GM18867 (cell line): ENCODE results near the gene SMIM11.
A peak's percentile ranks its signal among the peaks of the same experiment; 100 is the strongest.
"Not testable (repeated sequence)": the region's sequence is repeated elsewhere in the genome, so short reads cannot be mapped to it uniquely, and the experiment has no call there.

Experiments
- ATAC-seq: cut with Tn5 transposase; IDR thresholded peaks from one replicate; pipeline ENCODE4 v1.9.1; 2021; ENCODE audit warnings: mild to moderate bottlenecking, moderate library complexity; ENCODE audit not compliant: unreplicated experiment

The SMIM11 gene

GRCh38 chr21:34354836-34355235 lies 20.5 kb upstream of the SMIM11 start:
- no peak for ATAC-seq

- no peak for ATAC-seq
Observed at GRCh38 chr21:34355570-34355969, 19.7 kb upstream of the SMIM11 start.

- ATAC-seq, result no peak
Observed at GRCh38 chr21:34357889-34358288, 17.4 kb upstream of the SMIM11 start.

- ATAC-seq, result no peak
Observed at GRCh38 chr21:34358866-34359265, 16.4 kb upstream of the SMIM11 start.

GRCh38 chr21:34360488-34361241 lies 14.6 kb upstream of the SMIM11 start:
- ATAC-seq, result no peak

- ATAC-seq, result no peak
Observed at GRCh38 chr21:34362136-34362444, 13.2 kb upstream of the SMIM11 start.

GRCh38 chr21:34362670-34363069 lies 12.6 kb upstream of the SMIM11 start:
- ATAC-seq, result no peak

- no peak for ATAC-seq
Observed at GRCh38 chr21:34363733-34364132, 11.6 kb upstream of the SMIM11 start, which contains the start of gene KCNE2. KCNE2 (plus strand) TSS chr21:34364006; CDS start chr21:34370479, 6,473 bp downstream.

GRCh38 chr21:34364921-34365320 lies 10.4 kb upstream of the SMIM11 start:
- no peak for ATAC-seq

- no peak for ATAC-seq
Observed at GRCh38 chr21:34365809-34366208, 9.5 kb upstream of the SMIM11 start.

GRCh38 chr21:34367320-34367935 lies 7.9 kb upstream of the SMIM11 start:
- ATAC-seq, result peak; percentile 46

GRCh38 chr21:34369741-34370140 lies 5.6 kb upstream of the SMIM11 start:
- ATAC-seq, result no peak

- ATAC-seq, result no peak
Observed at GRCh38 chr21:34372321-34372720, 3.0 kb upstream of the SMIM11 start.

- ATAC-seq, result not testable (repeated sequence)
Observed at GRCh38 chr21:34374462-34374861, 845 bp upstream of the SMIM11 start.

- ATAC-seq, result peak; percentile 76
Observed at GRCh38 chr21:34375619-34375972, 289 bp downstream of the SMIM11 start.

- ATAC-seq, result not testable (repeated sequence)
Observed at GRCh38 chr21:34383138-34383537, 7.8 kb downstream of the SMIM11 start.

- ATAC-seq, result peak; percentile 98
Observed at GRCh38 chr21:34383724-34384415, 8.6 kb downstream of the SMIM11 start.

GRCh38 chr21:34400522-34400921 lies 25.2 kb downstream of the SMIM11 start:
- ATAC-seq, result not testable (repeated sequence)

- not testable (repeated sequence) for ATAC-seq
Observed at GRCh38 chr21:34404742-34405141, 29.4 kb downstream of the SMIM11 start.

- ATAC-seq, result not testable (repeated sequence)
Observed at GRCh38 chr21:34405686-34406085, 30.4 kb downstream of the SMIM11 start.

- ATAC-seq, result not testable (repeated sequence)
Observed at GRCh38 chr21:34406102-34406501, 30.8 kb downstream of the SMIM11 start.

GRCh38 chr21:34406676-34407075 lies 31.4 kb downstream of the SMIM11 start:
- not testable (repeated sequence) for ATAC-seq
